GM18861 (cell line): ENCODE measurements around the gene IPMK.

Experiments
- ATAC-seq: cut with Tn5 transposase; IDR thresholded peaks from one replicate; pipeline ENCODE4 v1.9.1; 2021; ENCODE audit not compliant: unreplicated experiment

The IPMK gene

GRCh38 chr10:58267713-58268453 is at the start of gene IPMK:
Gene IPMK, minus strand, starts transcription at chr10:58267894. Its CDS starts 283 bp downstream, at chr10:58267611.
- peak; percentile 41 for ATAC-seq

DNA sequence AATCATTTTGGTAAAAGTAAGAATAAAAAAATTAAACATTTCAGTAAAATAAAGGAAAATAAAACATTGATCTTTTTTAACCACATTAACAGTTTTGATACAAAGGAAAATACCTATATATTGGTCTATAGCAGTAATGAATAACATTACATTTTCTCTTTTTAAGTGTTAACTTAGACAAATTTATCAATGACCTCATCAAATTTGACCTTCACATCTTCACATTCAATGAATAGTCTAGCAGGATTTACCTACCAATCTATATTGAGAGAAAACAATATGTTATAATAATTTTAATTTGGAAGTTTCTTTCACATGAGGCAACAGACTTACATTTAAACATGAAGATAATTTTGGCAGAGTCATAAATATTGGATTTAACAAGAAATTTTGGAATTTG is 49.2 kb upstream of the IPMK start:
- ATAC-seq = no peak

GRCh38 chr10:58311026-58311425 is 43.3 kb upstream of the IPMK start:
- ATAC-seq = no peak

GRCh38 chr10:58307676-58308075 is 40.0 kb upstream of the IPMK start:
- ATAC-seq = no peak

DNA sequence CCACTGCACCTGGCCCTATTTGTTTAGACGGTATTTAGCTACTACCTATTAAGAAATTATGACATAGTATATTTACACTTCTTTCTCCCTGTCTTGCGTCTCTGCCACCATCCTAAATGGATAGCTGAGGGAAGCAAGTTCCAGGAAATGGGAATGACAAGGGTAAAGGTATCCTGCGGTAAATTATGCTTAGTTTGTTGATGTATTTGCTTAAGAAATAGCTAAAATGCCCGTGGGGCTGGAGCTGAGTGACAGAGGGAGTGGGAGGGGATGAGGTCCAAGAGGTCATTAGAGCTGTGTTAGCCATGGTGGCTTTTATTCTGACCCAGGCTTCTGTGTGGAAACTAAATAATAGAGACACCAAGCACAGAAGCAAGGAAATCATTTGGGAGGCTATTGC is 38.1 kb upstream of the IPMK start:
- ATAC-seq = no peak

DNA sequence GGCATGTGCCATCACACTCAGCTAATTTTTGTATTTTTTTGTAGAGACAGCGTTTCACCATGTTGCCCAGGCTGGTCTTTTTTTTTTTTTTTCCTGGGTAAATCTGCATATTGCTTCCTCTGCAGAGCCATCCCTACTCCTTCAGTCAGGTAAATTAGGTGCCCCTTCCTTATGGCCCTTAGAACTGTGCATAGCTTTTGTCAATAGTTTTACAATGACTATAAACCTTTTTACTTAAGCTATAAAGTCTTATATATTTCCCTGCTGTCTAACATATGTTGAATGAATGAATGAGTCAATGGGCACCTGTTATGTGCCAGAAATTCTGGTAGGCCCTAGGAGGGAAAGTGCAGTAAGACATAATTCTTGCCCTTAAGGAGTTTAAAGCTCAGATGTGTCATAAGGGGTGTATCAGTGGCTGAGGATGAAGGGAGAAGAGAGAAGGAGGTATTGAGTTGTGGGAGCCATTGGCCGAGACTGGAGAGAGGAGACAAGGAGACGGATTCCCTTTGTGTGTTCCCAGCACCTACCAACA is 36.5 kb upstream of the IPMK start:
- ATAC-seq = no peak

GRCh38 chr10:58302254-58302653 is 34.6 kb upstream of the IPMK start:
- ATAC-seq = no peak

- ATAC-seq = no peak
These were observed 33.0 kb upstream of the IPMK start for GRCh38 chr10:58300676-58301075.

DNA sequence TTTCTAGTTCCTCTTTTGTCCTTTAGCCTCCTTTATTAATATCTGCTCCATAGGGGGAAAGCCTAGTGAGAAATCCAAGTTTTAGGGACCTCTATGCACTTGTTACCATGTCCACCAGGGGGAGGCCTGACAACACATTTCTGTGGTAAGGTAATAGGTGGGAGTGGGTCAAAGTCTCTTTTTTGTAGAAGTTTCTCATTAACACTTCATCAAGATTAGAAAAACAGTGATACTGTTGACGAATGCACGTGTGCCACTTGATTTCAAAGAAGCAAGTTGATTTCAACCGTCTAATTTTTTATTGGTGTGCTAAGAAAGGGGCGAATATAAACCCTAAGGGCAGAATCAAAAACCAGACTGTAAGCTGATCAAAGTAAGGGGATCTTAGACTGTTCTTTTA is 31.9 kb upstream of the IPMK start:
- ATAC-seq = peak; percentile 86

DNA sequence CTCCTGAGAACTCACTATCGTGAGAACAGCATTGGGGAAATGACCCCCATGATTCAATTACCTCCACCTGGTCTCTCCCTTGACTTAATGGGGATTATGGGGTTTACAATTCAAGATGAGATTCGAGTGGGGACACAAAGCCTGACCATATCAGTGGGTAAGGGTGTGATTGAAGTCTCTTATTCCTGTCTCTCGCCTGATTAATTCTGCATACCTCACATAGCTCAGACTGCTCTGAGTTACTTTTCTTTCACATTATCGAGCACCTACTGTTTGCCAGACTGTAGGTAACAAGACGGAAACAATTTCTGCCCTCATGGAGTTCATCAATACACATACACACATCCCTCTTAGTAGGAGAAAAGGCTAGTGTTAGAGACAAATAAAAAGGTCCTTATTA is 26.3 kb upstream of the IPMK start:
- ATAC-seq = no peak

DNA sequence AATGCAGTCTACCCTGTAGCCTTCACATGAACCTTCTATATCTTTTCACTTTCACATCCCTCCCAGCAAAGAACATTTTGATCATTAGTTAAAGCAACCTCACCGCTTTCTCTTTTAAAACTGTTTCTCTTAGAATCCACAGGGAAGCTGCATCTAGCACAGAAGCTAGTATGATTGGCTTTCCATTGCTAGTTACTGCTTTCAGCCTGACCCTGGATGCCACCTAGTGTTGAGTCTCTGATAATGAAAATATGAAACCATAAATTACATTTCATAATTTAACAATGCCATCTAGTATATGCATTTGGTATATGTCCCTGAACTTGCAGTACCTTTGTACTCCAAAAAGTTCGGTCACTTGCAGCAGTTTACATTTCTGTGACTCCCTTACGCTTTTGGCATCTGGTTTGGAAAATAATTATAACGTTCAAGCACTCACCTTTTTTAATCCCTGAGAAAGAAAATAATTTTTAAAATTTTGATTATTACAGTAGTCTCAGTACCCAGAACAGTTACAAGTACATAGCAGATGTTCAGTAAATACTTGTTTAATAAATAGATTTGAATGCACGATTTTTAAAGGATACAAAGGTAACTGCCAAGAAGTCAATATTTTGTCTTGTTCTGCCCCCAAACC is 24.0 kb upstream of the IPMK start:
- peak; percentile 92 for ATAC-seq

GRCh38 chr10:58282615-58283014 is 14.9 kb upstream of the IPMK start:
- peak; percentile 96 for ATAC-seq

GRCh38 chr10:58281092-58281752 is 13.5 kb upstream of the IPMK start:
- ATAC-seq = no peak

DNA sequence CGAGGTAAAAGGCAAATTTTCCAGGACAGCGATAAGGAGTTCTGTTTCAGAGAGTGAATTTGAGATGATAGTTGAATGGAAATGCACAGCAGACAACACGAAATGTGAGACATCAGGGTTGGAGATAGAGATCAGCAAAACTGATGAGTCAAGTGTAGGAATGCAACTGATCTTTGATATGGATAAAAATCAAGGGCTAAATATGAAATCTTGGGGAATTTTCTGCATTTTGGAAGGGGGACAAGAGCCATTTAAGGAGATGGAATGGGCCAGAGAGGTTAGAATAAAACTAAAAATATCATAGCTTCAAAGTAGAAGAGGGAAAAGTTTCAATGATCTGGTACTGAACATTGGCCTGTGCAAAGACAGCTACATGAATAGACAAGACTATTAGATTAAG is 12.8 kb upstream of the IPMK start:
- ATAC-seq = no peak

DNA sequence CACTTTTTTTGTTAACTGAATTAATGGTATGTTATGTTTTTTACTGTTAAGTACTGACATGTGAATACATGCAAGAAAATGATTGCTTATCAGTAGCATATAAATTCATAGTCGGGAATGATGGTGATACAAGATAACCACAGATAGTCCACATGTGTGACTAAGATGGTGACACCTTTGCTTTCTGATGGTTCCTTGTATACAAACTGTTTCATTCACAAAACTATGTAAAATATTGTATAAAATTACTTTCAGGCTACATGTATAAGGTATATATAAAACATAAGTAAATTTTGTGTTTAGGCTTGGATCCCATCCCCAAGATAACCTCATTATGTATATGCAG is 11.2 kb upstream of the IPMK start:
- no peak for ATAC-seq

GRCh38 chr10:58278274-58278961 is 10.7 kb upstream of the IPMK start:
- ATAC-seq = no peak

DNA sequence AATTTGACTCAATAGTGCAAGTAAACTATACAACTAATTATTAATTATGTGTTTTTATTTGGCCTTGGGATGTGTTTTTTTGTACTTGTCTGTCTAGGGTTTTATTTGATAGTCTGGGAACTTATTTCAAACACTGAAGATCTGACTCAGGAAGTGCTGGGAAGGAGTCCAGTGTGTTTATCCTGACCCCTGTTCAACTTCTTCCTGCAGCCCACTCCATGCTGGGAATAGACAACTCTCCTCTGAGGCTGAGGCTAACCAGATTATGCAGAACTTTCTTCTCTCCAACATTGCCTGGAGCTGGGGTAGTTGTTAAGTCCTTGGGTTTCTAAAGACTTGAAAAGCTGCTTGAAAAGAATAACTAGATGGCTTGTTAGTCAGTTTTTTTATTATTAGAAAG is 8.2 kb upstream of the IPMK start:
- no peak for ATAC-seq

DNA sequence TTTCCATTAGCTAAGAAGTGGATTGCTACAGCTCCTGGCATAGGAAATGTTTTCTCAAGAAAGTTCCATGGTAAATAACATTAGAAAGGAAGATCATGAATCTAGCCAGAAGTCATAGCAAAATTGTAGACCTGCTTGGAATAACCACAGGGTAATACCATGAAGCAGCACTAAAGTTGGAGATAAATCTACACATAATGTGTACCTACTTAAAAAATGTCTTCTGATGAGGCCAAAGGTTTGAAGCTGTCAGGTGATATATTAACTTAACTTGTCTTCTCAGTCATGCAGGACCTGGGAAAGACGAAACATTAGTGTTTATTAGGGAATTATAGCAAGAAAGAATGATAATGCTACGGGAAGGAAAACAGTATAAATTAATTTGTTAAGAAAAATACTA is 7.6 kb upstream of the IPMK start:
- no peak for ATAC-seq

GRCh38 chr10:58269782-58270290 is 2.1 kb upstream of the IPMK start:
- ATAC-seq = no peak

DNA sequence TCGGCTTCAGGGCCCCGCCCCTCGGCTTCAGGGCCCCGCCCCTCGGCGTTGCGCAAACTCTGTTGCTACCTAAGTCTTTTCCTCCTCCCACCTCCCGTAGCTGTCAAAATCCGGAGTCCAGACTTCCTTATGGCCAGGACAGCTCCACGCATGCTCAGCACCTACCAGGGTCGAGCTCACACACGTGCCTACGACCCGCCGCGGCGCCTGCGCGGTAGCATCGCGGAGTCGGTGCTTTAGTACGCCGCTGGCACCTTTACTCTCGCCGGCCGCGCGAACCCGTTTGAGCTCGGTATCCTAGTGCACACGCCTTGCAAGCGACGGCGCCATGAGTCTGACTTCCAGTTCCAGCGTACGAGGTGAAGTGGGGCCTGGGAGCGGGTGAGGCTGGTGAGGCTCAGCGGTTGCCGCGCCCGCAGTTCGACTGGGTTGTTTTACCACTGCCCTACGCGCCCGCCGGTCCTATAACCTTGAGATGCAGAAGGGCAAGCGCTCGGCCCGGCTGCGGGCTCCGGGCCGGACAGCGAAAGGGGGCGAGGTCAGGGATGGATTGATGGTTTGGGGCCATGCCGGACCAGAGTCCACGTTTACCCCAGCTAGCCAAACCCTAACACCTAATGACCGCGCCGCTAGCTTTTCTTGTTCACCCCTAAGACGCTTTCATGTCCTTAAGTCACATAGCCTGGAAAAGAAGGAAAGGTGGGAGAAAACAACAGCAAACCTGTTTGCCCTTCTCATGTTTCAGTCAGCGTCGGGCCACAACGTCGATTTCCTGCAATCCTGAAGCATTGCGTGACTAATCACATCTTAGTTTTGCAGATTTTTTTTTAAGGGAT is 1.5 kb upstream of the IPMK start, which contains the start of gene CISD1:
Gene CISD1, plus strand, starts transcription at position 217 of the 836 bp plus-strand sequence. Its CDS starts 112 bp downstream, at position 329.
- ATAC-seq = peak; percentile 63
